Fibroblast of villous mesenchyme (primary cell): ENCODE data around the gene HMBS. TPM values are rescaled to one million over a fixed set of nuclear protein-coding genes. Genes with fewer than 3 reads are reported as not detected.

ENCODE experiments used
- DNase-seq: peaks from one replicate; pipeline ENCODE4 v3.0.0-alpha.2; 2010; ENCODE audit warnings: low read depth
- H3K4me3 ChIP-seq: 2 replicates; pipeline ENCODE4 v1.5.1; 2011; ENCODE audit warnings: low read depth, mild to moderate bottlenecking, low read length
- CTCF ChIP-seq: IDR thresholded peaks from 2 replicates; pipeline ENCODE4 v1.5.1; 2012; ENCODE audit warnings: low read depth, mild to moderate bottlenecking, low read length; ENCODE audit not compliant: insufficient read depth
- total RNA-seq: library from RNA; depleted of rRNA; stranded (reverse); fragments of >200 nt; gene quantifications from 2 replicates; pipeline ENCODE4 v1.2.3, GENCODE V29; 2012

Gene HMBS
- total RNA-seq, 1 donor: 11.2 TPM

- no peak overlapping the region for H3K4me3 ChIP-seq
- peak; percentile 8 for TF ChIP-seq CTCF
- no peak for DNase-seq
Observed at GRCh38 chr11:119103793-119104192, 19.1 kb downstream of the HMBS start.

DNA sequence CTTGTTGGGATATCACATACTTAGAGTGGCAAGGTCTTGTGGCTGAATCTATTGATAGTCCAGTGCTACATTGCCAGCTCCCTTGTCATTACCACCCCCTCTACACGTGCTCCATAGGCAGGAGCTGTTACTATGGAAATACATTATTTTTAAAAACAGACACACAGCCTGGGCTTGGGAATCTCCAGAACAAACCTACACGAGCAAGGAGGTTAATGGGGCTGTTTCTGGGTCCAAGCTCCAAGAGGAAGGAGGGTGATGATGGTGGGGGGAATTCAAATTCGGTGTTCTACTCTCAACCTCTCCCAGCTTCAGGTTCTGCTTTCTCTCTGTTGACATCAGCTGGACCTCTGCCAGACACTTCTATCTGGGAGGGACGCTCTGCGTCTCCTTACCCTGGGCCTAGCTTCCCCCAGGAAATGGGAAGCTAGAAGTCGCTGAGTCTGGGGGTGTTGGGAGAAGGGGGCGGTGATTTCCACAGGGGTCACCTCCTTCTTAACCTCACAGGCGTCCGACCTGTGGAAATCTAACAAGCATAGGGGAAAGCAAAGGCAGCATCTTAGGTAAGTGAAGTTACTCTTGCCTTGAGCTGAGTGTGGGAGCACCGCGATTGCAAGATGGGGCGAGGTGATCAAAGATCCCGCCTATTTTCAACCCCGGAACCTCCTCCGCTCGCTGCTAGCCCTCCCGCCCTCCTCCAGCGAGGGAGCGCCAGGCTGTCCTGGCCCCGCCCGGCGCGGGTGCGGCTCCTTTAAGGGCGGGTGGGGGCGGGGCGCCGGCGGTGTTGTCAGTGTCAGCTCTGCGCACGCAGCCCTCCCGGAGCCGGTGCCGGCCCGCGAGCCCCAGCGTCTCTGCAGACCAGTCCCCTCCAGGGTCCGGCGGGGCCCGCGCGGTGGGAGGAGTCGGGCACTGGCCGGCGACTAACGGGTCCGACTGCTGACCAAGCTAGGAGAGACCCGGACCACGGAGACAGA is 22.2 kb downstream of the HMBS start, which contains the start of gene C2CD2L:
C2CD2L (plus strand) TSS at position 781 of the 974 bp plus-strand sequence. CDS start 398 bp downstream, outside the sequence.
- peak within 1 kb of the TSS; percentile 80 for H3K4me3 ChIP-seq
- DNase-seq: peak; percentile 89
- no peak for TF ChIP-seq CTCF

DNA sequence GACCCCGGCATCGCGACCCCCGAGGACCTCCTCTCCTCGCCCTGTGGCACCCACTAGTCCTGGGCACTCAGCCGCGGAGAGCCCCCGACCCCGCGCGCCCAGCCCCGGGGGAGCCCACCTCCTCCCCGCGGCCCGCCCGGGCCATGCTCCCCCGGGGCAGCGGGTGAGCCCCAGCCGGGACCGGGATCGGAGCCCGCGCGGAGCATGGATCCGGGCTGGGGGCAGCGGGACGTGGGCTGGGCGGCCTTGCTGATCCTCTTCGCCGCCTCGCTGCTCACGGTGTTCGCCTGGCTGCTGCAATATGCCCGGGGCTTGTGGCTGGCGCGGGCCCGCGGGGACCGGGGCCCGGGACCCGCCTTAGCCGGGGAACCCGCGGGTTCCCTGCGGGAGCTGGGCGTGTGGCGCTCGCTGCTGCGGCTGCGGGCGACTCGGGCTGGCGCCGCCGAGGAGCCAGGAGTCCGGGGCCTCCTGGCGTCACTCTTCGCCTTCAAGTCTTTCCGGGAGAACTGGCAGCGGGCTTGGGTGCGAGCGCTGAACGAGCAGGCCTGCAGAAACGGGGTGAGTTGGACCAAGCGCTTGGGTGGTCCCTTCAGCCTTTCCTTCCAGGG is 23.0 kb downstream of the HMBS start:
- DNase-seq: no peak
- H3K4me3 ChIP-seq: peak overlapping the region; percentile 80
- no peak for TF ChIP-seq CTCF

- peak overlapping the region; percentile 80 for H3K4me3 ChIP-seq
- peak; percentile 27 for DNase-seq
- TF ChIP-seq CTCF: no peak
Observed at GRCh38 chr11:119108146-119108856, 23.6 kb downstream of the HMBS start.

GRCh38 chr11:119108857-119109221 is 24.2 kb downstream of the HMBS start:
- TF ChIP-seq CTCF: no peak
- no peak for DNase-seq
- peak overlapping the region; percentile 80 for H3K4me3 ChIP-seq

DNA sequence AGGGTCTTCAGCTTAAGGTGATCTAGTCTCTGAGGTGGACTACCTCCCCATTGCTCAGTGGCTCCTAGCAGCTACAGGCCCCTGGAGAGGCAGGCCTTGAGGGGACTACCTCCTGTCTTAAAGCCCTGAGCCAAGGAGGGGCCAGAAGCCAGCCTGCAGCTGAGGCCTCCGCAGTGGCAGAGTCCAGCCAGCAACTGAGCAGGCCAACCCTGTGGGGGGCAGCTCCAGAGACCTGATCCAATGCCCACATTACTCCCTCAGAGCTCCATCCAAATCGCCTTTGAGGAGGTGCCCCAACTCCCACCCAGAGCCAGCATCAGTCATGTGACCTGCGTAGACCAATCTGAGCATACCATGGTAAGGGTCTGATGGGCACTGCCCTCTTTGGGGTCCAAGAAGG is 25.2 kb downstream of the HMBS start:
- H3K4me3 ChIP-seq: no peak overlapping the region
- no peak for DNase-seq
- TF ChIP-seq CTCF: no peak
